Smooth muscle cell (in vitro differentiated cells): ENCODE measurements around the gene EPB41L5. TPM values are rescaled to one million over a fixed set of nuclear protein-coding genes. Genes with fewer than 3 reads are reported as not detected.
A peak's percentile ranks its signal among the peaks of the same experiment; 100 is the strongest.

Experiments used
- DNase-seq: peaks from one replicate; lab custom pipeline; 2025; ENCODE audit not compliant: unreplicated experiment; lab: John Stamatoyannopoulos, UW
- H2AFZ ChIP-seq: fragments of 200-600 bp; sonication (generic); 2 replicates; pipeline ENCODE4 v1.6.0; 2016; ENCODE audit warnings: antibody characterized with exemption, low read depth, mild to moderate bottlenecking
- H3F3A ChIP-seq: fragments of 200-600 bp; sonication (generic); 2 replicates; pipeline ENCODE4 v1.6.0; 2017; ENCODE audit warnings: antibody characterized with exemption, low read depth
- H3K27ac ChIP-seq: fragments of 200-600 bp; sonication (generic); 2 replicates; pipeline ENCODE4 v1.5.1; 2016; ENCODE audit warnings: low read depth, mild to moderate bottlenecking
- H3K27me3 ChIP-seq: fragments of 200-600 bp; sonication (generic); 2 replicates; pipeline ENCODE4 v1.6.1; 2016; ENCODE audit warnings: low read depth, mild to moderate bottlenecking
- H3K36me3 ChIP-seq: fragments of 200-600 bp; sonication (generic); 2 replicates; pipeline ENCODE4 v1.5.1; 2016; ENCODE audit warnings: low read depth
- H3K4me1 ChIP-seq: fragments of 200-600 bp; sonication (generic); 2 replicates; pipeline ENCODE4 v1.5.1; 2016; ENCODE audit warnings: low read depth
- H3K4me2 ChIP-seq: fragments of 200-600 bp; sonication (generic); 2 replicates; pipeline ENCODE4 v1.6.0; 2016; ENCODE audit warnings: mild to moderate bottlenecking
- H3K4me3 ChIP-seq: fragments of 200-600 bp; sonication (generic); 2 replicates; pipeline ENCODE4 v1.5.1; 2016; ENCODE audit warnings: mild to moderate bottlenecking
- H3K79me2 ChIP-seq: fragments of 200-600 bp; sonication (generic); 2 replicates; pipeline ENCODE4 v1.6.0; 2016; ENCODE audit warnings: low read depth, mild to moderate bottlenecking
- H3K9ac ChIP-seq: fragments of 200-600 bp; sonication (generic); 2 replicates; pipeline ENCODE4 v1.6.0; 2016; ENCODE audit warnings: low read depth
- H3K9me3 ChIP-seq: fragments of 200-600 bp; sonication (generic); replicated peaks from 2 replicates; pipeline ENCODE4 v1.5.1; 2016; ENCODE audit warnings: low read depth
- H4K20me1 ChIP-seq: fragments of 200-600 bp; sonication (generic); 2 replicates; pipeline ENCODE4 v1.6.0; 2016; ENCODE audit warnings: low read depth
- WGBS: methylation state at CpG from one replicate; pipeline ENCODE4 v1.1.7; 2016; ENCODE audit warnings: low lambda C conversion rate; 5-methylcytosine and 5-hydroxymethylcytosine counted together
- polyA plus RNA-seq: library from polyadenylated mRNA; unstranded; fragments of >200 nt; fragmentation: Nextera tagmentation; extraction: Ambion mirVana; gene quantifications from 2 replicates; pipeline ENCODE4 v1.2.1, GENCODE V29; 2016
- total RNA-seq: library from RNA; depleted of rRNA; stranded (reverse); fragments of >200 nt; gene quantifications from 2 replicates; pipeline ENCODE4 v1.2.3, GENCODE V29; 2014
- TF ChIP-seq, protein P1 (sequence below): fragments of 200-600 bp; sonication (generic); IDR thresholded peaks from 2 replicates; pipeline ENCODE4 v1.5.1; 2017; ENCODE audit warnings: borderline replicate concordance, mild to moderate bottlenecking, antibody characterized with exemption; ENCODE audit not compliant: insufficient read depth, poor library complexity, severe bottlenecking

The EPB41L5 gene
- total and polyA plus RNA-seq, 2 experiments from 2014 or later = 4.6 to 17.2 TPM

- peak within 1 kb of the TSS; percentile 83 for H3K9ac ChIP-seq
- no peaks in the 10 kb centered on the region for H3K36me3 ChIP-seq
- peak within 1 kb of the TSS; percentile 71 for H2AFZ ChIP-seq
- H3F3A ChIP-seq = no peaks in the 10 kb centered on the region
- H4K20me1 ChIP-seq = peaks cover 3% of the 10 kb centered on the region
- peaks cover 4% of the 10 kb centered on the region for H3K4me1 ChIP-seq
- peak; percentile 73 for DNase-seq
- peak within 1 kb of the TSS; percentile 87 for H3K4me3 ChIP-seq
- peak within 1 kb of the TSS; percentile 91 for H3K4me2 ChIP-seq
- 4% methylated on average over 92 of the region's 108 CpGs for WGBS
- TF ChIP-seq, protein P1, sequence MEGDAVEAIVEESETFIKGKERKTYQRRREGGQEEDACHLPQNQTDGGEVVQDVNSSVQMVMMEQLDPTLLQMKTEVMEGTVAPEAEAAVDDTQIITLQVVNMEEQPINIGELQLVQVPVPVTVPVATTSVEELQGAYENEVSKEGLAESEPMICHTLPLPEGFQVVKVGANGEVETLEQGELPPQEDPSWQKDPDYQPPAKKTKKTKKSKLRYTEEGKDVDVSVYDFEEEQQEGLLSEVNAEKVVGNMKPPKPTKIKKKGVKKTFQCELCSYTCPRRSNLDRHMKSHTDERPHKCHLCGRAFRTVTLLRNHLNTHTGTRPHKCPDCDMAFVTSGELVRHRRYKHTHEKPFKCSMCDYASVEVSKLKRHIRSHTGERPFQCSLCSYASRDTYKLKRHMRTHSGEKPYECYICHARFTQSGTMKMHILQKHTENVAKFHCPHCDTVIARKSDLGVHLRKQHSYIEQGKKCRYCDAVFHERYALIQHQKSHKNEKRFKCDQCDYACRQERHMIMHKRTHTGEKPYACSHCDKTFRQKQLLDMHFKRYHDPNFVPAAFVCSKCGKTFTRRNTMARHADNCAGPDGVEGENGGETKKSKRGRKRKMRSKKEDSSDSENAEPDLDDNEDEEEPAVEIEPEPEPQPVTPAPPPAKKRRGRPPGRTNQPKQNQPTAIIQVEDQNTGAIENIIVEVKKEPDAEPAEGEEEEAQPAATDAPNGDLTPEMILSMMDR = peak; percentile 9
- peak within 1 kb of the TSS; percentile 65 for H3K27ac ChIP-seq
- no peaks in the 10 kb centered on the region for H3K9me3 ChIP-seq
- H3K27me3 ChIP-seq = no peaks in the 10 kb centered on the region
- peaks cover 6% of the 10 kb centered on the region for H3K79me2 ChIP-seq
Observed at GRCh38 chr2:120223034-120223912, 210.4 kb downstream of the EPB41L5 start, which contains the start of gene TMEM185B. TMEM185B (minus strand) TSS chr2:120223400; CDS start chr2:120222976, 424 bp downstream.

DNA sequence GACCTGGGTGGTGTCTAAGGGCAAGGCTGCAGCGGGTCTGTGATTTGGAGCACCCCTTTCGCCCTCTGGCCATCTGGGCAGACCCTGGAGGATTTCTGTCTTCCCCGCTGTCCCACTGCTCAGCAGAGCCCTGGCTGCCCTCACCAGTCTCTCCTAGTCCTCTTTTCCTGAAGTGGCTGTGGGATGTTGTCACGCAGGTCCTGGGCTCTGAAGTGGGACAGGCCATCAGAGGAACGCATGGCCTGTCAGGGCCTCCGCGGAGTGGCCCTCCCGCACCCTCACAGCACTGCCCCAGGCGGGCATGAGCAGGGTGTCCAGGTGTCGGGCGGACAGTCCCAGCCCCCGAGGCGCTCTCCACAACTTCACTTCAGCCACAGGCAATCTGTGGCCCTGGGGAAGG is 211.4 kb downstream of the EPB41L5 start:
- no peak for DNase-seq
- H3K27ac ChIP-seq = no peak overlapping the region
- H3K4me1 ChIP-seq = peaks cover 4% of the 10 kb centered on the region
- H3K36me3 ChIP-seq = no peaks in the 10 kb centered on the region
- no peak overlapping the region for H3K9ac ChIP-seq
- no peak overlapping the region for H3K4me3 ChIP-seq
- no peak overlapping the region for H2AFZ ChIP-seq
- TF ChIP-seq, protein P1 = no peak
- H3K79me2 ChIP-seq = peaks cover 6% of the 10 kb centered on the region
- H3K9me3 ChIP-seq = no peaks in the 10 kb centered on the region
- H4K20me1 ChIP-seq = peaks cover 3% of the 10 kb centered on the region
- no peaks in the 10 kb centered on the region for H3K27me3 ChIP-seq
- 94% methylated on average over 13 of the region's 13 CpGs for WGBS
- H3F3A ChIP-seq = no peaks in the 10 kb centered on the region
- H3K4me2 ChIP-seq = peak overlapping the region; percentile 91

DNA sequence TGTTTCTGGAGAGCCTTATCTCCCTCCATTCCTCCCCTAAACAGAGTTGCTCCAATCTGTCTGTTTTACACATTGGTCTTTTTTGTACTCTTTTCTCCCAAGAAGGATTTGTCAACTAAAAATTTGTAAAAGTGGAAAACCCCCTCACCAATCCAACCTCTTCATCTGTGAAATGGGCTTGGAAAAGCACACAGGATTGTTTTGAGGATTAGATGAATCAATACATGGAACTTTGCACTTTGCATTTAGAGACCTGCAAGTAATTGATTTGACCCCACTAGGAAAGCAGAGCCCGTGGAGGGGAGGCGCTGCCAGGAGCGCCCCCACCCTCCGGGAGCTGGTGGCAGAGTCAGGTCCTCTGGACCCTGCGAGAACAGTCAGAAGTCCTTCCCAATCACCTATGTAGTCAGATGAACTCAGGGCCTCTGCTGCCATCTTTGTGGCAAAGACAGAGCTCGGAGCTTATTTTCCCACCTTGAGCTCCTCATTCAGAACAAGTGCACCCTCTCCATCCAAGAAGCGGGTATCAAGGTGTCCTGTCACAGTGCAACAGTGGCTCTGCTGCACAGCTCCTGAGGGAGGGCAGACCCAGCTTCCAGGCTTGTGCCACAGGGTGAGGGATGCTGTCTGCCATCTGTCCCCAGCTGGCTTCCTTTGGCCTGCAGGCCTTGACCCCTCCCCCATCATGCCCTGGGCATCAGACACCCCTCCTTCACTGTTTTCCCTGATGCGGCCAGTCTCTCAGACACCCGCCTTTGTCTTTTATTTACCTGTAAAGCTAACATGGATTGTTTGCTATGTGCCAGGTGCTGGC is 212.1 kb downstream of the EPB41L5 start:
- Histone ChIP-seq H3K4me2 (no peak overlapping the region), H3K27ac (no peak overlapping the region), H2AFZ (no peak overlapping the region), H3K4me3 (no peak overlapping the region), H3K9me3 (no peaks in the 10 kb centered on the region), H3F3A (no peaks in the 10 kb centered on the region), H3K27me3 (no peaks in the 10 kb centered on the region), H3K79me2 (peaks cover 6% of the 10 kb centered on the region), H3K4me1 (peaks cover 4% of the 10 kb centered on the region), H4K20me1 (peaks cover 1% of the 10 kb centered on the region), H3K36me3 (no peaks in the 10 kb centered on the region), H3K9ac (no peak overlapping the region)
- TF ChIP-seq, protein P1 = no peak
- 96% methylated on average over 9 of the region's 9 CpGs for WGBS
- no peak for DNase-seq
